MCF 10A (cell line): Measurements from ENCODE around the gene SFT2D2. TPM values are rescaled to one million over a fixed set of nuclear protein-coding genes. Genes with fewer than 3 reads are reported as not detected.
A peak's percentile ranks its signal among the peaks of the same experiment; 100 is the strongest.

Experiments
- Bru-seq: library from RNA; stranded (reverse); fragments of 400-500 nt; gene quantifications from one replicate; lab custom pipeline; 2021; lab: Mats Ljungman, UMichigan
- BruChase-seq, 2 experiments: library from RNA; stranded (reverse); fragments of 400-500 nt; gene quantifications; one replicate each; lab custom pipeline; 2021; lab: Mats Ljungman, UMichigan
- BruUV-seq: library from RNA; stranded (reverse); fragments of 400-500 nt; replicated peaks from 2 replicates; lab custom pipeline; 2021; lab: Mats Ljungman, UMichigan
- CTCF ChIA-PET: fragments of 300-600 bp; sonication (Branson Sonifier 250); formaldehyde crosslinking; extraction: SDS; loops from one replicate; lab custom pipeline; 2021; ENCODE audit warnings: antibody characterized with exemption, inconsistent platforms; lab: Yijun Ruan, JAX
- POLR2A ChIA-PET: fragments of 300-600, 350-650 bp; sonication (Branson Sonifier 250); formaldehyde crosslinking; extraction: SDS; loops from one replicate; lab custom pipeline; 2020; ENCODE audit warnings: antibody characterized with exemption, inconsistent platforms; lab: Yijun Ruan, JAX
- DNase-seq: peaks from one replicate; pipeline ENCODE4 v3.0.0-alpha.2; 2018; ENCODE audit not compliant: unreplicated experiment
- H3K27ac Mint-ChIP-seq: one replicate; pipeline ENCODE4 v1.8.0; 2022; ENCODE audit warnings: mild to moderate bottlenecking, low read depth, mixed read lengths; ENCODE audit not compliant: unreplicated experiment
- H3K27me3 Mint-ChIP-seq: one replicate; pipeline ENCODE4 v1.8.0; 2022; ENCODE audit warnings: mixed read lengths; ENCODE audit not compliant: insufficient read depth, unreplicated experiment
- H3K36me3 Mint-ChIP-seq: one replicate; pipeline ENCODE4 v1.8.0; 2022; ENCODE audit warnings: mild to moderate bottlenecking, moderate library complexity, mixed read lengths; ENCODE audit not compliant: insufficient read depth, unreplicated experiment
- H3K4me1 Mint-ChIP-seq: one replicate; pipeline ENCODE4 v1.8.0; 2022; ENCODE audit warnings: mixed read lengths; ENCODE audit not compliant: insufficient read depth, unreplicated experiment
- H3K4me3 Mint-ChIP-seq: one replicate; pipeline ENCODE4 v1.8.0; 2022; ENCODE audit warnings: mild to moderate bottlenecking, moderate library complexity, mixed read lengths; ENCODE audit not compliant: unreplicated experiment
- H3K9me3 Mint-ChIP-seq: one replicate; pipeline ENCODE4 v1.8.0; 2022; ENCODE audit warnings: mixed read lengths; ENCODE audit not compliant: unreplicated experiment
- CTCF ChIP-seq: fragments of 200-600 bp; IDR thresholded peaks from one replicate; pipeline ENCODE4 v1.8.0; 2022; ENCODE audit warnings: antibody characterized with exemption, mild to moderate bottlenecking; ENCODE audit not compliant: unreplicated experiment
- intact Hi-C: fragments of 100-400 bp; cut with micrococcal nuclease; formaldehyde crosslinking; loops from 2 replicates; pipeline ENCODE4 v1.14.1; 2022
- long read RNA-seq: library from polyadenylated mRNA; stranded (forward); transcript quantifications from one replicate; pipeline ENCODE4 v2.0.0, GENCODE V29; 2022
- total RNA-seq: library from RNA; stranded (reverse); gene quantifications from 2 replicates; pipeline ENCODE4 v1.2.3, GENCODE V29; 2022

Gene SFT2D2
- total RNA-seq = 56.5 and 67.5 TPM in 2 replicates
- Bru-seq, nascent RNA = percentile 90 among the genes with signal in this experiment
- BruChase-seq, experiment 1, labeled RNA remaining after a 6-hour chase = percentile 98 among the genes with signal in this experiment
- BruChase-seq, experiment 2, labeled RNA remaining after a 2-hour chase = percentile 97 among the genes with signal in this experiment
- long read RNA-seq, full-length matches to known transcripts = 4 of 10 reads
- long read RNA-seq, partial matches to known transcripts = 0 of 10 reads
- long read RNA-seq, other reads (novel, unspliced or antisense) = 6 of 10 reads

DNA sequence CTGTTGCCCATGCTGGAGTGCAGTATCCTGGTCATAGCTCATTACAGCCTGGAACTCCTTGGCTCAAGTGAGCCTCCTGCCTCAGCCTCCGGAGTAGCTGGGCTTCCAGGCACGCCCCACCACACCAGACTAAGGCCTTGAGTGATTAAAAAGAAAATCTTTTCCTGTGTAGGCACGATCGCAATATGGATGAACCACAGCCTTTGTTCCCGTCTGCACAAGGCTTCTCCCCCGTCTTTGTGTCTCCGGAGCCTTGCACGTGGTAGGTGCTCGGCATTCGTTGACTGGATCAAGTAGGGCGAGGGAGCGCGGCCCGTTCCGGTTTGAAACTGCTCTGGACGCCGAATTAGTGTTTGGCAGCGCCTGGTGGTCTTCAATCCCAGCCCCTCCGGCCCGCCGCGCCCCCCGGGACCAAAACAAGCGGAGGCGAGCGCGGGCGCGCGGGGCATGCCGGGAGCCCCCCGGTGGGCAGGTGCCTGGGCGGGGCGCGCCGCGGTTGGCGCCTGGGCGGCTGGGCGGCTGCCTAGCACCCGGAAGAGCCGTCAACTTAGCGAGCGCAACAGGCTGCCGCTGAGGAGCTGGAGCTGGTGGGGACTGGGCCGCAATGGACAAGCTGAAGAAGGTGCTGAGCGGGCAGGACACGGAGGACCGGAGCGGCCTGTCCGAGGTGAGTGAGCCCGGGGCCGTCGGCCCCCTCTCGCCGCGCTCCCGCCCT, at the start of gene SFT2D2:
SFT2D2 (plus strand) TSS at position 529 of the 715 bp plus-strand sequence; CDS start at position 605, 76 bp downstream.
- peak within 1 kb of the TSS; percentile 93 for H3K27ac Mint-ChIP-seq
- peak; percentile 86 for DNase-seq
- peaks cover 4% of the 10 kb centered on the region for H3K36me3 Mint-ChIP-seq
- intact Hi-C loops = loop anchor here (1.0 to 5.0 kb wide), 3 partner anchors 45 to 133 kb away; no protein-coding TSS in a partner anchor
- ChIA-PET POLR2A (interaction anchor here (0.6 to 6.7 kb wide), 35 partner anchors 9 to 1143 kb away, joined by 3 to 93 read pairs (median 4); partner anchors contain the start of genes BLZF1 and TIPRL), CTCF (interaction anchor here (0.7 to 3.4 kb wide), 8 partner anchors 9 to 134 kb away, joined by 3 to 27 read pairs (median 8); partner anchors contain the start of gene TIPRL)
- peaks cover 49% of the 10 kb centered on the region for H3K4me1 Mint-ChIP-seq
- H3K4me3 Mint-ChIP-seq = peak within 1 kb of the TSS; percentile 88
- H3K9me3 Mint-ChIP-seq = peaks cover 9% of the 10 kb centered on the region
- H3K27me3 Mint-ChIP-seq = no peaks in the 10 kb centered on the region
- BruUV-seq = TSS peak; percentile 98
- TF ChIP-seq CTCF = no peak

DNA sequence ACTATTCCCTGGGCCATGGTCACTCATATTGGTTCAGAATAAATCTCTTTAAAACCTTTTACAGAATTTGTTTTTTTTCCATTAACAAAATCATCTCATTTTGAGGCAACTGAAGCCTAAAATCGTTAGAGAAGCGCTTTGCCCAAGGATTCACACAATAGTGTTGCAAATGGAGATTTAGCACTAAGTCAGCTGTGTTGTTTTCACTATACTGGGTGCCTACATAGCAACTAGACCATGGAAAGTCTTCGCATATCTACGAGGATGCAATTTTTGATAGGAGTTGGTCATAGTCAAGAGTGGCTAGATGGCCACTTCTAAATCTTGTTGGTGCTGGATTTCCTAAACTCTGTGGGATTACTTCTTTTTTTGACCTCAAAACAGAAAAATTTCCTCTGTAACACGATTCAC, 47.6 kb upstream of the SFT2D2 start:
- intact Hi-C loops = loop anchor here (2.0 kb wide), 1 partner anchor 41 kb away; the partner anchor contains the start of gene GPR161
- Mint-ChIP-seq H3K4me1 (peaks cover under 1% of the 10 kb centered on the region), H3K9me3 (no peaks in the 10 kb centered on the region), H3K36me3 (no peaks in the 10 kb centered on the region), H3K27me3 (no peaks in the 10 kb centered on the region), H3K27ac (no peak overlapping the region), H3K4me3 (no peak overlapping the region)
- no peak for DNase-seq
- POLR2A ChIA-PET = interaction anchor here (0.6 to 4.7 kb wide), 8 partner anchors 10 to 1306 kb away, joined by 3 to 93 read pairs (median 3); partner anchors contain the start of genes MPZL1 and SFT2D2
- TF ChIP-seq CTCF = no peak
- BruUV-seq = TSS peak; percentile 90
- CTCF ChIA-PET = interaction anchor here (0.6 to 1.6 kb wide), 9 partner anchors 10 to 379 kb away, joined by 3 to 4 read pairs (median 3); no protein-coding TSS in a partner anchor

- Mint-ChIP-seq H3K27me3 (no peaks in the 10 kb centered on the region), H3K27ac (no peak within 1 kb of the TSS), H3K36me3 (no peaks in the 10 kb centered on the region), H3K4me1 (peaks cover 7% of the 10 kb centered on the region), H3K4me3 (no peak within 1 kb of the TSS), H3K9me3 (no peaks in the 10 kb centered on the region)
- peak; percentile 73 for TF ChIP-seq CTCF
- peak; percentile 100 for DNase-seq
- ChIA-PET POLR2A (interaction anchor here (0.6 to 4.7 kb wide), 12 partner anchors 12 to 1305 kb away, joined by 3 to 93 read pairs (median 4); partner anchors contain the start of genes MPZL1 and SFT2D2), CTCF (interaction anchor here (0.5 to 2.7 kb wide), 9 partner anchors 17 to 976 kb away, joined by 3 to 13 read pairs (median 4); partner anchors contain the start of gene SFT2D2)
- intact Hi-C loops = loop anchor here (1.0 to 2.0 kb wide), 2 partner anchors 42 to 143 kb away; partner anchors contain the start of gene GPR161
- BruUV-seq = no TSS peak
Observed at GRCh38 chr1:168178638-168179437, 47.0 kb upstream of the SFT2D2 start, which contains the start of gene TIPRL. Gene TIPRL (plus strand): TSS chr1:168178962. CDS start chr1:168179078, 116 bp downstream.
